ENCODE measurements around the gene COPS2.
A peak's percentile ranks its signal among the peaks of the same experiment; 100 is the strongest.
"Not testable (repeated sequence)": the region's sequence is repeated elsewhere in the genome, so short reads cannot be mapped to it uniquely, and the experiment has no call there.

The COPS2 gene

GRCh38 chr15:49155110-49155833 is at the start of gene COPS2:
TSS of gene COPS2 (minus strand) at chr15:49155599. CDS start at chr15:49155578, 21 bp downstream.
- DNase-seq (ENCODE audit: low spot score), result peak; percentile 98

- DNase-seq (ENCODE audit: low spot score), result no peak
Observed at GRCh38 chr15:49200347-49200746, 44.9 kb upstream of the COPS2 start.

DNA sequence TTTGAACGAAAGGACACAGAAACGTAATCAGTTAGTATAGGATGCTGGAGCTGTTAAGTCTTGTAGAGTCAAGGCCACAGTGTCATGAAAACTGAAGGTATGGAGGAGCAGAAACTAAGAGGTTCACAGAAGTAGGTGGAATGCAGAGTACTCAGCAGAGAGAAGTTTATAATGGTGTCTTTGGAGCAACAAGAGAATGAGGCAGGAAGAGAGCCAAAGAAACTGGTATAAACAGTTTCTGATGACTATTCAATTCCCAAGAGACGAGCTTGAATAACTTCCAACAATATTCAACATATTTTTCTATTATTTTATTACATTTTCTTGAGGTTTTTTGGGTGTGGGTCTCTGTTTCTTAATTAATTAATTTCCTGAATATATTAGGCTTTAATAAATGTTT is 44.3 kb upstream of the COPS2 start:
- DNase-seq (ENCODE audit: low spot score), result no peak

DNA sequence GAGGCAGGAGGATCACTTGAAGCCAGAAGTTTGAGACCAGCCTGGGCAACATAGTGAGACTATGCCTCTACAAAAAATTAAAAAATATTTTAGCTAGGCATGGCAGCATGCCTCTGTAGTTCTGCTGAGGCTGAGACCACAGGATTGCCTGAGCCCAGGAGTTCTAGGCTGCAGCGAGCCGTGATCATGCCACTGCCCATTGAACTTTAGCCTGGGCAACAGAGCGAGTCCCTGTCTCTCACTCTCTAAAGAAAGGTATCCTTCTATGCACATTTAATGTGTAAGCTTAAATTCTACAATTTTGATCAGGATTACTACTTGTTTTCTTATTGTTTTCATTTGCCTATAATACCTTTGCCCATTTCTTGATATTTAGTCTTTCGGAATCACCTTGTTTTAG is 41.5 kb upstream of the COPS2 start:
- DNase-seq (ENCODE audit: low spot score), result no peak

DNA sequence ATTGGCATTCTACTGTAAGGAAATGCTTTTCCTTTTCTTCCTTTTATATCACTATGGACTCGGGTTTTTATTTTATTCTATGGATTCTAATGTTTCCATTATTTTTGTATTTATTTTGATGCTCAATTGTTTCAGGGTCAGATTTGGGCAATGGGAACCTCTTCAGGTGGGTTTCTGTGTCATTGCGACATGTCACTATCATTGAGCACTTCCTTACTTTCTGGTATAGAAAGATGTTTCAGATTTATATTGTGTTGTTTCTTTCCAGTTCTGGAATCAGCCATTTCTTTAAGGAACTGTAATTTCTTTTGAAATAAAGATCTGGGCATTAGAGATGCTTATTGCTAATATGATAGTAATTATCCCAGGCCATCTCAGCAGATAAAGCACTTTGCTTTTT is 36.5 kb upstream of the COPS2 start:
- no peak for DNase-seq (ENCODE audit: low spot score)

DNA sequence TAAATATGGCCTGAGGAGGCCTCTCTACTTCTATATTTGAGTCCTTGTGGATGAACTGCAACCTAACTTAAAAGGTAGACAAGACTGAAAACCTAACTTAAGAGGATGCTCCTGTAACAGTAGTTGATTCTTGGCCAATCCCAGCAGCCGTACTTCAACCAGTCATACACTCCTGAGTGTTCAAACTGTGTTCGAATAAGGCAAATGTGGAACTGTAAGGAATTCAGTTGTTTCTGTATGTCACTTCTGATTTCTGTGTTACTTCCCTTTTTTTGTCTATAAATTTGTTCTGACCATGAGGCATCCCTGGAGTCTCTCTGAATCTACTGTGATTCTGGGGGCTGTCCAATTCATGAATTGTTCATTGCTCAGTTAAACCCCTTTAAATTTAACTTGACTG is 35.2 kb upstream of the COPS2 start:
- no peak for DNase-seq (ENCODE audit: low spot score)

DNA sequence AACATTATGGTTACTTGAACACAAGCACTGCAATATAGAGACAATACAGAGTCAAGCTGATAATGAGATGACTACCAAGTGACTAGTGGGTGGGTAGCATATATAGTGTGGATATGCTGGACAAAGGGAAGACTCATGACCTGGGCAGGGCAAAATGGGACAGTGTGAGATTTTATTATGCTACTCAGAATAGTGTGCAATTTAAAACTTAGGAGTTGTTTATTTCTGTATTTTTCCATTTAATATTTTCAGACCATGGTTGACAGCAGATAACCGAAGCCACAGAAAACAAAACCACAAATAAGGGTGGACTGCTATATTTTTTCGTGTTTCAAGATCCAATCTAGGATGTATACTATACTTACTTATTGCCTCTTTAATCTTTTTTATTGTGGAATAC is 34.2 kb upstream of the COPS2 start:
- DNase-seq (ENCODE audit: low spot score), result no peak

- no peak for DNase-seq (ENCODE audit: low spot score)
Observed at GRCh38 chr15:49188933-49189332, 33.5 kb upstream of the COPS2 start.

GRCh38 chr15:49187549-49188245 is 32.3 kb upstream of the COPS2 start:
- DNase-seq (ENCODE audit: low spot score), result no peak

- no peak for DNase-seq (ENCODE audit: low spot score)
Observed at GRCh38 chr15:49185473-49185872, 30.1 kb upstream of the COPS2 start.

- not testable (repeated sequence) for DNase-seq (ENCODE audit: low spot score)
Observed at GRCh38 chr15:49183741-49184140, 28.3 kb upstream of the COPS2 start.

GRCh38 chr15:49182128-49182527 is 26.7 kb upstream of the COPS2 start:
- DNase-seq (ENCODE audit: low spot score), result no peak

- no peak for DNase-seq (ENCODE audit: low spot score)
Observed at GRCh38 chr15:49179433-49180190, 24.2 kb upstream of the COPS2 start.

DNA sequence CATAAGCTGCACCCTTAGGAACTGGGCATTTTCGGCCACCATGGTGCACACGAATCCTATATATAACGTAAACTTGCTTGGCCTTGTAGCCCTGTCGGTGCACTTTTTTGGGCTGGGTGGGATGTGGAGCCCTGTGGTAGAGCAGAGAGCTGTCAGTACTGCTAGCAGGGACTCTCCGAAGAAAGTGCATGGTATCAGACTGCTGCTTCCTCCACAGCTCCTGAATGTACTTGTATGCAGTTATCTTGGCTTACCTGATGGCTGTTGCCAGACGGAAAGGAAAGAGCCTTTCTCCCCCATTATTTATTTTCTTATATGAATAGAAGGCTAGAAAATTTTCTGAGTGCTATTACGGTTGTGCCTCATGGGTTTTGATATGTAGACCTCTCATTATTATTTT is 23.1 kb upstream of the COPS2 start:
- no peak for DNase-seq (ENCODE audit: low spot score)

GRCh38 chr15:49175582-49176397 is 20.4 kb upstream of the COPS2 start:
- not testable (repeated sequence) for DNase-seq (ENCODE audit: low spot score)

DNA sequence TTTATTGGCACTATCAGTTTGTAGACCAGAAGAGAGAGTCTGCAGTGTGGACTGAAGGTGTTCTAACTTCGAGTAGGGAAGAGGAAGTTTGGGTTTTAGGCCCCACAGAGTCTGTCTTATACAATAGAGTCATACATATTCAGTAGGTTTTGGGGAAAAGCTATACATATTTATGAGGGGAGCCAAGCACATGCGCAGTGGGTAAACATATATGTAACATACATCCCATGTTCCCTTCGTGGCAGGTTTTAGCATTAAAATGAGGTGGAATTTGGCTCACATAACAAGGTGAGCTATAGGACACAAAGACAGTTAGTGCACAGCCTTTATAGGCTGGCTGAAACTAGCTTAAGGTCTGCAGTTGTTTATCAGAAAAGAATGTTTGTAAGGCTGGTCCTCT is 19.5 kb upstream of the COPS2 start:
- no peak for DNase-seq (ENCODE audit: low spot score)

- no peak for DNase-seq (ENCODE audit: low spot score)
Observed at GRCh38 chr15:49171790-49172189, 16.4 kb upstream of the COPS2 start.

GRCh38 chr15:49169880-49170597 is 14.6 kb upstream of the COPS2 start, which contains the start of gene GALK2:
TSS of gene GALK2 (plus strand) at chr15:49170247. CDS start at chr15:49170323, 76 bp downstream.
- DNase-seq (ENCODE audit: low spot score), result peak; percentile 86

DNA sequence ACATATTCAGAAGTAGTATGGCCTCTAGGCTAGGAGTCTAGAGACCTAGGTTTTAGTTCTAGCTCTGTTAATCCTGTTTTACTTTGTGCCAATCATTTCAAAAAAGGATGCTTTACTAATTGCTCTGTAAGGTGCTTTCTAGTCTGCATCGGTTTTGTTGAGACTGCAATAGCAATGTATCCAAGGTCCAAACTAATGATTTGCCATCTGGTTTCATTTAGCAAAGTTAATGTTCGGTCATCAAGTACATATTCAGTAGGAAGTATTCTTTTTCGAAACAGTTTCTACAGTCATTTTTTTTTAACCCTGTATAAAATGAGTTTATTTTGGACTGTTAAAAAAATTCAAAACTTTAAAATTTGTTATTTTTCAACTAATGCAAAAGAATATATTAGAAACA is 12.6 kb upstream of the COPS2 start:
- DNase-seq (ENCODE audit: low spot score), result no peak

DNA sequence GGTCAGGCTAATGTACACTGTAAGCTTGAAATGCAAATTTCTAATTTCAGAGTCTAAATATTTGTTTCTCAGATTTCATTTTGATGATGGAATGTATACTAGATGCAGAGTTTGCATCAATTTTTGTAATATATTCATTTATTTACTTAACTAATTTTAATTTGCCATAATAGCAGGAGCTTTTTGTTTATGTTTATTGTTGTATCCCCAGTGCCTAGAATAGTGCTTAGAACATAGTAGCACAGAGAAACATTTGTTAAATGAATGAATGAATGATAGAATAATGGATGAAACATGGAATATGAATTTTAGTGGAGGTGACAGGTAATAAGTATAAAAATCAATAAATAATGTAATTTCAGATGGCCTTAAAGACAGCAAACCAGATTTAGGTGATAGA is 9.5 kb upstream of the COPS2 start:
- no peak for DNase-seq (ENCODE audit: low spot score)

DNA sequence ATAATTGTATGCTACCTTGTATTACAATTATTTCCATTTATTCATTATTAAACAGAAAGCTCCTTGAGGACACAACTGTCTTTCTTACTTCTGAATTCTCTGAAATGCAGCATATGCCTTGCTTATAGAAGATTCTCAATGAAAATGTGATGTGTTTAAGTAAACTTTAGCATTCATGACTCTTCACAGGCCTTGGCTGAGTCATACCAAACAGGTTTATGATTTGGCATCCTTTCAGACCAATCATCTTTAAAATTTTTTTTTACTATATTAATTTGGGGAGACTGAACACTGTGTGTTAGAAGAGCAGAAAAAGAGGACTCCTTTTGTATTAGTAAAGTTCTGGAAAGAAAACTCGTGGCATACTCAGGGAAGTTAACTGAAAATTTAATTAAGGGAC is 8.3 kb upstream of the COPS2 start:
- DNase-seq (ENCODE audit: low spot score), result no peak

All from Ammon's horn (tissue), 1 donor.